GM18505 (cell line): ENCODE data around the gene CXCL8.

Experiments used
- ATAC-seq: cut with Tn5 transposase; IDR thresholded peaks from one replicate; pipeline ENCODE4 v1.9.1; 2021; ENCODE audit not compliant: unreplicated experiment
- POLR2A ChIP-seq: IDR thresholded peaks from 4 replicates; pipeline ENCODE4 v1.6.1; 2011; ENCODE audit warnings: borderline replicate concordance; ENCODE audit not compliant: insufficient read depth, insufficient read length; ENCODE audit errors: extremely low read depth

The CXCL8 gene

DNA sequence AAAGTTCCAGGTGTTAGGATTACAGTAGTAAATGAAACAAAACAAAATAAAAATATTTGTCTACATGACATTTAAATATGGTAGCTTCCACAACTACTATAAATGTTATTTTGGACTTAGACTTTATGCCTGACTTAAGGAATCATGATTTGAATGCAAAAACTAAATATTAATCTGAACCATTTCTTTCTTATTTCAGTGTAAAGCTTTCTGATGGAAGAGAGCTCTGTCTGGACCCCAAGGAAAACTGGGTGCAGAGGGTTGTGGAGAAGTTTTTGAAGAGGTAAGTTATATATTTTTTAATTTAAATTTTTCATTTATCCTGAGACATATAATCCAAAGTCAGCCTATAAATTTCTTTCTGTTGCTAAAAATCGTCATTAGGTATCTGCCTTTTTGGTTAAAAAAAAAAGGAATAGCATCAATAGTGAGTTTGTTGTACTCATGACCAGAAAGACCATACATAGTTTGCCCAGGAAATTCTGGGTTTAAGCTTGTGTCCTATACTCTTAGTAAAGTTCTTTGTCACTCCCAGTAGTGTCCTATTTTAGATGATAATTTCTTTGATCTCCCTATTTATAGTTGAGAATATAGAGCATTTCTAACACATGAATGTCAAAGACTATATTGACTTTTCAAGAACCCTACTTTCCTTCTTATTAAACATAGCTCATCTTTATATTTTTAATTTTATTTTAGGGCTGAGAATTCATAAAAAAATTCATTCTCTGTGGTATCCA lies 1.6 kb downstream of the CXCL8 start:
- no peak for TF ChIP-seq POLR2A
- no peak for ATAC-seq

DNA sequence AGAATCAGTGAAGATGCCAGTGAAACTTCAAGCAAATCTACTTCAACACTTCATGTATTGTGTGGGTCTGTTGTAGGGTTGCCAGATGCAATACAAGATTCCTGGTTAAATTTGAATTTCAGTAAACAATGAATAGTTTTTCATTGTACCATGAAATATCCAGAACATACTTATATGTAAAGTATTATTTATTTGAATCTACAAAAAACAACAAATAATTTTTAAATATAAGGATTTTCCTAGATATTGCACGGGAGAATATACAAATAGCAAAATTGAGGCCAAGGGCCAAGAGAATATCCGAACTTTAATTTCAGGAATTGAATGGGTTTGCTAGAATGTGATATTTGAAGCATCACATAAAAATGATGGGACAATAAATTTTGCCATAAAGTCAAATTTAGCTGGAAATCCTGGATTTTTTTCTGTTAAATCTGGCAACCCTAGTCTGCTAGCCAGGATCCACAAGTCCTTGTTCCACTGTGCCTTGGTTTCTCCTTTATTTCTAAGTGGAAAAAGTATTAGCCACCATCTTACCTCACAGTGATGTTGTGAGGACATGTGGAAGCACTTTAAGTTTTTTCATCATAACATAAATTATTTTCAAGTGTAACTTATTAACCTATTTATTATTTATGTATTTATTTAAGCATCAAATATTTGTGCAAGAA lies 2.3 kb downstream of the CXCL8 start:
- ATAC-seq, result no peak
- TF ChIP-seq POLR2A, result no peak

DNA sequence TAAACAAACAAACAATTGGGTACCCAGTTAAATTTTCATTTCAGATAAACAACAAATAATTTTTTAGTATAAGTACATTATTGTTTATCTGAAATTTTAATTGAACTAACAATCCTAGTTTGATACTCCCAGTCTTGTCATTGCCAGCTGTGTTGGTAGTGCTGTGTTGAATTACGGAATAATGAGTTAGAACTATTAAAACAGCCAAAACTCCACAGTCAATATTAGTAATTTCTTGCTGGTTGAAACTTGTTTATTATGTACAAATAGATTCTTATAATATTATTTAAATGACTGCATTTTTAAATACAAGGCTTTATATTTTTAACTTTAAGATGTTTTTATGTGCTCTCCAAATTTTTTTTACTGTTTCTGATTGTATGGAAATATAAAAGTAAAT lies 2.9 kb downstream of the CXCL8 start:
- ATAC-seq, result no peak
- TF ChIP-seq POLR2A, result no peak

DNA sequence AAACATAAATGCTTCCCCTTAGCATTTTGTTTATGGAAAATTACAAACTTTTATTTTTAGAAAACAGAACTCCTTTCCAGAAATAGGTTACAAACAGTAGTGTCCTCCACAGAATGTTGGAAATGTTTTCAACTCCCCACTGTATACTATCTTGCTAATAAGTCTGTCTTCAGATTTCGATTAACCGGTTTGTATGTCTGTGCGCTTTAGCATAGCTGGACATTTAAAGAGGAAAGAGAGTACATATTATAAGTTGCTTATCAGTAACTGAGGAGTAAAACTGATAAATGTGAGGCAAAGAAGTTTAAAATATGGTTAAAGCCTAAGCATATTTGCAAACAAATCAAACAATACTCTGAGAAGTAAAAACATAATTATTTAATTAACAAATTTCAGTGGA lies 3.4 kb downstream of the CXCL8 start:
- no peak for TF ChIP-seq POLR2A
- no peak for ATAC-seq

DNA sequence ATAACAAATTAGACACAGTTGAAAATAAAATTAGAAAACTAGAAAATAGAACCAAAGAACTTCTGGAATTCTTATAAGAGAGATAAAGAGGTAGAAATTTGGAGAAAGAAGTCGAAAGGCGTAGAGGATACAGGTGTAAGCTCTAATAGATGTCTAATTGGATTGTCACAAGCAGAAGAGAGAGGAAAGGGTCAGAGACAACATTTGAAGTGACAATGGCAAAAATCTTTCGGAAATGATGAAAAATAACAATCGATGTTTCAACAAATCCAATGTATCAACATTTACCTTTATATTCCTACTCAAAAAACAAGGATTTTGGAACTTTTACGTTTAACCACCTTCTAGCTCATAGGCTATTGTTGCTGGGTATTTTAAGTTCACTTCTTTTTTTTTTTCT lies 3.8 kb downstream of the CXCL8 start:
- no peak for TF ChIP-seq POLR2A
- ATAC-seq, result no peak

DNA sequence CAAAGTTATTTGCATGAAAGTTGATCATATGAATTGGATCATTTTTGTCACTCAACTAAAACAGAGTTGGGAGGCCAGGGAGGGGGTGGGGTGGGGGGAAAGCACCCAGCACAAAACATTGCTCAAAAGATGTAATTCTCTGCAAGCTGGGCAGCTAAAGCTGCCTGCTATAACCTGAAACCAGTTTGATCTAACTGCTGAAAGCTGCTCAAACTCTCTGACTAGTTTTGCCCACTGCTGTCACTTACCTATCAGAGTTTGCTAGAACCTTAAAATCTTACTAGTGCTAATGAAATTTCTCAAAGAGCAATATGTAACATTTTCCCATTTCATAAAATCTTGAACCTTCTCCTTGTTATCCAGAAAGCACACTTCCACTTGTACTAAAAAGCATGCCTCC lies 10.4 kb downstream of the CXCL8 start:
- no peak for ATAC-seq
- no peak for TF ChIP-seq POLR2A

DNA sequence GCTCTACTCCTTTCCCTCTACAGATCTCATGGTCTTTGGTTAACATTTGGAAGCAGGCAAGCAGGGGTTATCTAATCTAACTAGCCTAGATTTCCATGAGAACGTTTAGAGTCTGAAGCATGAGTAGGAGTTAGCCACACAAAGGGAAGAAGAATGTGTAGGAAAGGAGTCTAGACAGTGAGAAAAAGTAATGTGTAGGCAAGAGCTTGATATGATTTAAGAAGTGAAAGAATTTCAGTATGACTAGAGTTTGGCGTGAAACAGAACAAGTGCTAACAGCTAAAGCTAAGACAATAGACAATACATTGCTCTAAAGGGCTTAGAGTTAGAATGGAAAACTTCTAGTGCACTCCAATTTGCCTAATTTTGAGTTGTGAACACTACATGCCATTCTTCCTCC lies 10.8 kb downstream of the CXCL8 start:
- no peak for ATAC-seq
- TF ChIP-seq POLR2A, result no peak

DNA sequence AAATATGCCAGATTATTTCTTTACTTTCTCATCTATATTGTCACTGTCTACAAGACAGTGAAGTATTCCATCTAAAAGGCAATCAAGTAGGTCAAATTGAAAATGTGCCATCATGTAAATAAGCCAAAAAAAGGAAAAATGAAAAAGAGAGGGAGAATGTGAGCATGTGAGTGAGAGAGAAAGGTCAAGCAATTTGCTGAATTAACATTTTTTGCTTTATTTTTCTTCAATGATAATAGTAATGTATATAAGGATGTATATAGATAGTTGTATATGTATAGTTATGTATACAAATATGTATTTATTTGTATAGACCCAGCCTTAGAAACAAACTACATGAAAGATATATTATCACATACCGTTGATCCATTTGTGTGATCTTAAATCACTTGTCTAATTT lies 11.5 kb downstream of the CXCL8 start:
- no peak for ATAC-seq
- TF ChIP-seq POLR2A, result no peak

DNA sequence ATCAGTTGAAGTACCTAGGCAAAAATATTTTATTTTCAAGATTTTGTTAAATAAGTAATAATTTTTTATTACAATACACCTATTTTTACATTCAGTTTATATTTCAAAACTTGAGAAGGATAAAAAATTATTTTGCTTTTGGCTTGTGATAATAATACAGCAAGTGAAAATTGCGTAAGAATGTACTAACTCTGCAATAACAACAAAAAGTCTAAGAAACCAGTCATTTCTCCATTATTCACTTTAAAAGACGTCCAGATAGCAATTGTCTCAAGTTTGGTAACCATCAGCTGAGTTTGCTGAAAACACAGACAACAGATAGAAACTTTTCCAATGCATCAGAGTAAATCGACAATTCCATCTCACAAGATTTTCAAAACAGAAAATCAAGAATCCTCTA lies 12.1 kb downstream of the CXCL8 start:
- no peak for ATAC-seq
- TF ChIP-seq POLR2A, result no peak

DNA sequence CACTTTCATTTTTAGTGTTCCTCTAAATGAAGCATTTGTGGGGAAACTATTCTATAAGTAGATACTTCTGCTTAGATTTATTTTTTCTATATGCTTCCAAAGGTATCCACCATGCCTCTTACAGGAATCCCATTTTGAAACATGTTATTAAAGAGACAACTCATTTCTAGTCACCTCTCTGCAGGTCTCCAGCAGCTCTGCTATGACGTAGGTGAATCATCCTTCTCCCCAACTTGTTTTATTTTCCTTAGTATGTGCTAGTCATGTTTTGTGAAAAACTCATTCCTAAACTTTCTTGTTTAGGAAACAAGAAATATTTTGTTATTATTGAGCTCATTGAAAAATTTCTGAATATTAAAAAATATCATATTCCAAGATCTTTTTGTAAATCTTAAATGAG lies 12.8 kb downstream of the CXCL8 start:
- TF ChIP-seq POLR2A, result no peak
- ATAC-seq, result no peak

DNA sequence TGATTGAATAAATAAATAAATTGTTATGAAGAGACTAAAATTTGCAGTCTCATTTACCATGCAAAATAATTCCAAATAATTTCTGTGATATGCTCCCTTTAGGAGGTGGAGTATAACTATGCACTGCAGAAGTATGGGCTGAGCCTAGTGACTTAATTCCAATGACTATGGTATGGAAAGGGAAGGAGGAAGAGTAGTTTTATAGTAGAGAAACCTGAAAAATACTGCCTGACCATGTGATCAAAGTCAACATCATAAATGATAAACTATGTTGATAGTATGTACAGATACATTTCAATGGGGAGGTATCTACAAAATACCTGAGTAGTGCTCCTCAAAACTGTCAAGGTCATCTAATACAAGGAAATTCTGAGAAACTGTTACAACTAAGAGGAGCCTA lies 14.6 kb downstream of the CXCL8 start:
- ATAC-seq, result no peak
- no peak for TF ChIP-seq POLR2A

DNA sequence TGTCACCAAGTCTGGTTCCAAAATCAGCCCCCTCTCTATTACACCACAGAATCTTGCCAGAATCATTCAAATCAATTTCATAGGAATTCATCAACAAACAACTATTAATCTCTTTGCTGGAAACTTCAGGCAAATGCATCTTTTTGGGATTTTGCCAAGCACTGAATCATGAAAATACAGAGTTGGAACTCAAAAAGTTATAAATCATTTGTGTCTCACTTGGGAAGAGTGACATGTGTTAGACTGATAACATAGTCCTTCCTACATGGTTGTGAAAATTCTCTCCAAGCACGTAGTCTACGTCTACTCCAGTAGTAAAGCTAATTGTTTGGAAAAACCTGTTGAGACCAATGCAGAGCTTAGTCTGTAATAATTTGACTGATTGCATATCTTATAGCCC lies 19.0 kb downstream of the CXCL8 start:
- no peak for ATAC-seq

DNA sequence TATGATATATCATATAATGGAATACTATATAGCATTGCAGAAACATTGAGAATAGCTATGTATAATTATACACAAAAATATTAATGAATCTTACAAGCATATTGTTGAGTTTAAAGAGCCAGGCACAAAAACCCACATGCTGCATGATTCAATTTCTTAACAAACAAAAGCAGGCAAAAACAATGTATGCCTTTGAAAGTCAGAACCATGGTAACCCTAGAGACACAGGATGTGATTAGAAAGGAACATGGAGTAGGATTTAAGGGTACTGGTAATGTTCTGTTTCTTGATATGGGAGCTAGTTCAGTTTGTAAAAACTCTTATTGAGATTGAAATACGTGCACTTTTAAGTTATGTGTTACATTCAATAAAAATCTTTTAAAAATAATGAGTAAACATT lies 21.5 kb downstream of the CXCL8 start:
- no peak for ATAC-seq
- no peak for TF ChIP-seq POLR2A

More for the DNA sequence above, 19.0 kb downstream of the CXCL8 start:
- TF ChIP-seq POLR2A, result no peak

DNA sequence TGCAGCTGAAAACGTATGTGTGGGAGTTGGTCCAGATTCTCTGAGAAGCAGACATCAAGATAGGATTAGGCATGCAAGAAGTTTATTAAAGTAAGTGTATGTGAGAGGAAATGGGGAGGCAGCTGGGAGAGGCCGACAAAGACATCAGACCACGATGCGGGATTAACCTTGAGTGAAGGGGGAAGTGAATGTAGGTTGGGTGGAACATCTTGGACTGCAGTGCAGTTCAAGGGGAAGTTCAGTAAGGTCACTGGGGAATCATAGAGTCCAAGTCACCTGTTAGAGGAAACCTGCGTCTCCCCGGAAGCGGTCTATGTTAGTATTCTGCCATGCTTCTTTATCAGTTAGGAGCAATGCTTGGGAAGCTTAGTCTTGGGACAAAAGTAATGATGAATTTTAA lies 22.0 kb downstream of the CXCL8 start:
- ATAC-seq, result no peak

More for the DNA sequence above, 22.0 kb downstream of the CXCL8 start:
- TF ChIP-seq POLR2A, result no peak
